GM18909 (cell line): ENCODE data around the gene NR2E3.

Experiments
- ATAC-seq: cut with Tn5 transposase; IDR thresholded peaks from one replicate; pipeline ENCODE4 v1.9.1; 2021; ENCODE audit warnings: mild to moderate bottlenecking; ENCODE audit not compliant: unreplicated experiment, poor library complexity

NR2E3 gene

GRCh38 chr15:71789616-71790015 lies 20.7 kb upstream of the NR2E3 start:
- ATAC-seq = no peak

GRCh38 chr15:71790081-71790480 lies 20.3 kb upstream of the NR2E3 start:
- ATAC-seq = no peak

GRCh38 chr15:71791975-71792374 lies 18.4 kb upstream of the NR2E3 start:
- no peak for ATAC-seq

- ATAC-seq = no peak
Measured at GRCh38 chr15:71792521-71792920, 17.8 kb upstream of the NR2E3 start.

GRCh38 chr15:71798641-71799040 lies 11.7 kb upstream of the NR2E3 start:
- ATAC-seq = no peak

GRCh38 chr15:71800190-71800589 lies 10.2 kb upstream of the NR2E3 start:
- ATAC-seq = no peak

GRCh38 chr15:71800835-71801745 lies 9.3 kb upstream of the NR2E3 start:
- ATAC-seq = no peak

- ATAC-seq = no peak
Measured at GRCh38 chr15:71801935-71802655, 8.3 kb upstream of the NR2E3 start.

- ATAC-seq = no peak
Measured at GRCh38 chr15:71802770-71803169, 7.6 kb upstream of the NR2E3 start.

GRCh38 chr15:71804226-71804625 lies 6.1 kb upstream of the NR2E3 start:
- no peak for ATAC-seq

GRCh38 chr15:71804695-71805470 lies 5.5 kb upstream of the NR2E3 start:
- no peak for ATAC-seq

GRCh38 chr15:71806452-71806931 lies 3.9 kb upstream of the NR2E3 start:
- no peak for ATAC-seq

GRCh38 chr15:71807125-71807629 lies 3.2 kb upstream of the NR2E3 start:
- no peak for ATAC-seq

- ATAC-seq = no peak
Measured at GRCh38 chr15:71807691-71808091, 2.7 kb upstream of the NR2E3 start.

- no peak for ATAC-seq
Measured at GRCh38 chr15:71808311-71809020, 1.9 kb upstream of the NR2E3 start.

- no peak for ATAC-seq
Measured at GRCh38 chr15:71809346-71809745, 1.0 kb upstream of the NR2E3 start.

- no peak for ATAC-seq
Measured at GRCh38 chr15:71811036-71811736, 832 bp downstream of the NR2E3 start.

GRCh38 chr15:71811752-71812735 lies 1.7 kb downstream of the NR2E3 start:
- no peak for ATAC-seq
